ENCODE measurements around the gene IPP.
"Not testable (repeated sequence)": the region's sequence is repeated elsewhere in the genome, so short reads cannot be mapped to it uniquely, and the experiment has no call there.

Gene IPP

GRCh38 chr1:45739641-45740156 is 10.8 kb downstream of the IPP start:
- not testable (repeated sequence) for DNase-seq (ENCODE audit: low spot score)

- no peak for DNase-seq (ENCODE audit: low spot score)
Observed at GRCh38 chr1:45739137-45739536, 11.3 kb downstream of the IPP start.

- DNase-seq (ENCODE audit: low spot score), result no peak
Observed at GRCh38 chr1:45730780-45731319, 19.6 kb downstream of the IPP start.

- DNase-seq (ENCODE audit: low spot score), result no peak
Observed at GRCh38 chr1:45730075-45730779, 20.2 kb downstream of the IPP start.

GRCh38 chr1:45726007-45726406 is 24.4 kb downstream of the IPP start:
- DNase-seq (ENCODE audit: low spot score), result not testable (repeated sequence)

GRCh38 chr1:45723248-45723930 is 27.1 kb downstream of the IPP start:
- no peak for DNase-seq (ENCODE audit: low spot score)

GRCh38 chr1:45722809-45723208 is 27.6 kb downstream of the IPP start:
- DNase-seq (ENCODE audit: low spot score), result no peak

GRCh38 chr1:45721207-45721606 is 29.2 kb downstream of the IPP start:
- no peak for DNase-seq (ENCODE audit: low spot score)

- no peak for DNase-seq (ENCODE audit: low spot score)
Observed at GRCh38 chr1:45718289-45718688, 32.2 kb downstream of the IPP start.

- not testable (repeated sequence) for DNase-seq (ENCODE audit: low spot score)
Observed at GRCh38 chr1:45717386-45717785, 33.1 kb downstream of the IPP start.

GRCh38 chr1:45716700-45717099 is 33.8 kb downstream of the IPP start:
- DNase-seq (ENCODE audit: low spot score), result no peak

GRCh38 chr1:45713711-45714110 is 36.7 kb downstream of the IPP start:
- no peak for DNase-seq (ENCODE audit: low spot score)

GRCh38 chr1:45704637-45705036 is 45.8 kb downstream of the IPP start:
- no peak for DNase-seq (ENCODE audit: low spot score)

- DNase-seq (ENCODE audit: low spot score), result no peak
Observed at GRCh38 chr1:45694823-45695222, 55.6 kb downstream of the IPP start.

- DNase-seq (ENCODE audit: low spot score), result not testable (repeated sequence)
Observed at GRCh38 chr1:45693811-45694210, 56.6 kb downstream of the IPP start.

- peak; percentile 86 for DNase-seq (ENCODE audit: low spot score)
Observed at GRCh38 chr1:45687754-45688740, 62.4 kb downstream of the IPP start, which contains the start of gene TMEM69. Gene TMEM69 (plus strand): TSS chr1:45688181. CDS start chr1:45691069, 2,888 bp downstream.

GRCh38 chr1:45687014-45687753 is 63.3 kb downstream of the IPP start:
- peak; percentile 99 for DNase-seq (ENCODE audit: low spot score)

GRCh38 chr1:45686288-45687013 is 64.0 kb downstream of the IPP start, which contains the start of gene GPBP1L1:
Gene GPBP1L1 (minus strand): TSS chr1:45686533. CDS start chr1:45659087, 27,446 bp downstream.
- peak; percentile 98 for DNase-seq (ENCODE audit: low spot score)

GRCh38 chr1:45686015-45686287 is 64.5 kb downstream of the IPP start:
- peak; percentile 46 for DNase-seq (ENCODE audit: low spot score)

- no peak for DNase-seq (ENCODE audit: low spot score)
Observed at GRCh38 chr1:45685308-45686014, 65.0 kb downstream of the IPP start.

All from activated CD4-positive, alpha-beta T cell treated with anti-CD3 and anti-CD28 coated beads, Interleukin-2, Interleukin-4, amounts not matched to agents 100 ng/mL and 50 ng/mL, durations not matched to agents 16 hours and 8 hours (primary cell).